ENCODE data around the gene HOXD9.

HOXD9 gene

GRCh38 chr2:176126929-176127773, 4.6 kb downstream of the HOXD9 start:
- peak; percentile 21 to 32 for DNase-seq

GRCh38 chr2:176127774-176128072, 5.2 kb downstream of the HOXD9 start:
- DNase-seq = no peak

DNA sequence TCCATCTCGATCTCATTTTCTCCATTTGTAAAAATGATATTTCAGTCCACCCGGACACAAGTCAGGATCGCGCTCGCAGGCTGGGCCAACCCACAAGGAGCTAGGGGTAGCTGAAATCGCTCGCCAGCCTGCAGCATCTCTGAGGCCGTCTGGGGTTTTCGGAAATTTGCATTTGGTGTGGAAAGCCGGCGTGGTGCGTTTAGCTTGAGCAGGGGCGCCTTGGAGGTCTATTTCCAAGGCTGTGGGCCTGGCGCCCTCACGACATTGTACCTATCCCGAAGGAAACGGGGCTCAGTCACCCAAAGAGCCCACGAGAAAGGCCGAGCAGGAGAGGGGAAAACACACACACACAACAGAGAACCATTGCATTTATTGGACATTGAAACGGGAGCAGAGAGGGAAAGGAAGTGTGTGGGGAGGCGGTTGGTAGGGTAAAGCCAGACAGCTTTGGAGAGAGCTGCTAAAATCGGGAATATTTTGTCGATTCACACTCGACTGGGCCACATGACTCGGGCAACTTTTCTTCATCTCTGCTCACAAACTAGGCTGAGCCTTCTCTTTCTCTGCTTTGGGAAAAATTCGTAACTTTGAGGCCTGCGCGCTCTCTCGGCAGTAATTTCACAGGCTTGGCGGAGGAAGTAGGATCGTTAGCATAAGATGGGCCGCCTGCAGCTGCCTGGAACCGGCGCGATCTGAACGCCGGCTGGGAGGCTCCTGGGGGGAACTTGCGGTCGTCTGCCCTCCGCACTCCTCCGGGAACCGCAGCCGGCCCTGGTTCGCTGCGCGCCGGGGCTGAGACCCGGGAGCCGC, 5.9 kb downstream of the HOXD9 start:
- no peak for DNase-seq

GRCh38 chr2:176128982-176129796, 6.7 kb downstream of the HOXD9 start, which contains the start of gene HOXD8:
TSS of gene HOXD8 (plus strand) at chr2:176129705. CDS start at chr2:176130367, 662 bp downstream.
- DNase-seq = no peak

GRCh38 chr2:176129813-176130146, 7.3 kb downstream of the HOXD9 start:
- no peak for DNase-seq

DNA sequence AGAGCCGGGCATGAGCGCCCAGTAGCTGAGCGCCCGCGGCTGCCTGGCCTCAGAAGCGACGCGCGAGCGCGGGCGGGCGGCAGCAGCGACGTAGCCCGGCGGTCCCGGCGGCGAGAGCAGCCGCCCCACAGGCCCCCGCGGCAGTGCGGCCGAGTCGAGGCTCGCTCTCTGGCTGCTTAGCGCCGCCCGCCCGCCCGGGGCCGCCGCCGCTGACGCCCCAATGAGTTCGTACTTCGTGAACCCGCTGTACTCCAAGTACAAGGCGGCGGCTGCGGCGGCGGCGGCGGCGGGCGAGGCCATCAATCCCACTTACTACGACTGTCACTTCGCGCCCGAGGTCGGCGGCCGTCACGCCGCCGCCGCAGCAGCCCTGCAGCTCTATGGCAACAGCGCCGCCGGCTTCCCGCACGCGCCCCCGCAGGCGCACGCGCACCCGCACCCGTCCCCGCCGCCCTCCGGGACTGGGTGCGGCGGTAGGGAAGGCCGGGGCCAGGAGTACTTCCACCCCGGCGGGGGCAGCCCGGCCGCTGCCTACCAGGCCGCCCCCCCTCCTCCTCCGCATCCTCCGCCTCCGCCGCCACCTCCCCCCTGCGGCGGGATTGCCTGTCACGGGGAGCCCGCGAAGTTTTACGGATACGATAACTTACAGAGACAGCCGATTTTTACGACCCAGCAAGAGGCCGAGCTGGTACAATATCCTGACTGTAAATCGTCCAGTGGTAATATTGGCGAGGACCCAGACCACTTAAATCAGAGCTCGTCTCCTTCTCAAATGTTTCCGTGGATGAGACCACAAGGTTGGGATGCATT, 7.8 kb downstream of the HOXD9 start:
- no peak for DNase-seq

DNA sequence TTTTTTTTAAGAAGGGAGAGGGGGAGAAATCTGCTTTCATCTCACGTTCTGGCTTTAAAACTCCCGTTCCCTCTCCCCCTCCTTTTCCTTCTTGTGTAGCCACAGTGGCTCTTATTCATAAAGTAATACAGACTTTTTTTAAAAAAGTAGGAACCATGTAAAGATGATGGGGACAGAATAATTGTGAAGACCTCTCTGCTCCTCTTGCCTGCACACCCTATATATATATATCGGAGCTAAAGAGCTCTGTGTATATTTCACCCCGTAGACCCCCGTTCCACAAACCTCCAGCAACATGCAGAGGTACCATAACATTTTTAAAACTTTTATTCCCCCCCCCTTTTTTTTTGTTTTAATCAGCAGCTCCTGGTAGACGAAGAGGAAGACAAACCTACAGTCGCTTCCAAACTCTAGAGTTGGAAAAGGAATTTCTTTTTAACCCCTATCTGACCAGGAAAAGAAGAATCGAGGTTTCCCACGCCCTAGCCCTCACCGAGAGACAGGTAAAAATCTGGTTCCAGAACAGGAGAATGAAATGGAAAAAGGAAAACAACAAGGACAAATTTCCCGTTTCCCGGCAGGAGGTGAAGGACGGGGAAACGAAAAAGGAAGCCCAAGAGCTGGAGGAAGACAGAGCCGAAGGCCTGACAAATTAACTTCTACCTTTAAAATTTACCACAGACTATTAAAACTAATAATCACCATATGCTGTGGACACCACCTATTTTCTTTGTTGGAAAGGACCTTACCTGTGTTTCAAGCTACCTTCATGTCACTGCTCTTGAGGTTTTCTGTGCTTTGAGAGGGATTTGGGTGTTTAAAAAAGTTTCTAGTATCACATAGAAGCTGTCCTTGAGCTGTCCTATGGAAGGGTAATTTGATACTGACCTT, 8.7 kb downstream of the HOXD9 start:
- peak in 1 of 2 donors; percentile 9 for DNase-seq

- DNase-seq = no peak
These were observed 9.3 kb downstream of the HOXD9 start for GRCh38 chr2:176131848-176132158.

- DNase-seq = no peak
These were observed 10.0 kb downstream of the HOXD9 start for GRCh38 chr2:176132205-176133171.

DNA sequence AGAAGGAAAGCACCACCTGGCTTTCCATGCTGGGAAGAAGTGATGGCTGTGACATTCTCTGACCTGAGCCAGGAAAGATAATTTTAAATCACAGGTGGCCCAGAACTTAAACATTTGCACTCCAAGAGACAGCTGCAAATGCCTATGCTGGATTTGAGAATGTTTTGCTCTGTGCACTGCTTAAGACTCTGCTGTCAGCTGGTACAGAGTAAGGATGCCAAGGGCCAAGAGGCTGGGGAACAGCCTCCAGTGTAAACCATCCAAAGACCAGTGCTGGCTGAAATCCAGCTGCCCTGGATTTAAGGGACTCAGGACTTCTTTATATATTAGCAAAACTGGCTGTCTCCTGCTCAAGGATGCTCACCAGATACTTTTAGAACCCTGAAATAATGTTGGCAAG, 10.9 kb downstream of the HOXD9 start:
- no peak for DNase-seq

- no peak for DNase-seq
These were observed 11.5 kb downstream of the HOXD9 start for GRCh38 chr2:176134035-176134434.

DNA sequence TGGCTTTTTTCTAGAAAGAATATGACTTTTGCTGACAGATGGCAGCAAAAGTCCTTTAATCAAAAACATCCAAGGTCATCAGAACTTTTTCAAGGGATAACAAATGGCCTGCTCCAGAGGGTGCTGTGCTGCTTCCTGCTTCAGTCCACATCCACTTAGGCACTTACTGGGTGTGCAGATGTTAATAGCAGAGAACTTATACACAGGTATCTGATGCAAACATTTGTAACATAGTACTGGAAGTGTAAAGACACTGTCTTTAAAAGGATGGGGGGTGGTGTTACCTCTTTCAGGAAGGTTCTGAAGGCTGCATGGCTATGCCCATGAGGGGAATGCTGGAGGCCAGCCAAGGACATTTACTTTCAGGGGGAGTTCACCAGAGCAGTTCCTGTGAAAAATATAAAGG, 12.5 kb downstream of the HOXD9 start:
- DNase-seq = no peak

GRCh38 chr2:176136374-176137251, 14.1 kb downstream of the HOXD9 start:
- DNase-seq = no peak

DNA sequence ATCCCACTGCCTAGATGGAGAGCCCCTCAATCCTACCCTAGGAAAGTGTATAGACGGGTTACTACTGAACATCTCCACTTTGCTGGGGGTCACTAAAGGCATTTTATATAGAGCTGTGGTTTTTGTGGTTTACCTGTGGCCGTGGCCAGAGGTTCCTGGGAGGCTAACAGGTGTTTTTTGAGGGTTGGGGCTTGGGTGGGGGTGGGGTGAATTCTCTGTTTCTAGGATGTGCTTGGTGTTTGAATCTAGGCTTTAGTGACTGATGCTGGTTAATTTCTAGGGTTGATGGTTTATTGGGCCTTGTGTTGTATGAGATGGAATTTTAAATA, 14.7 kb downstream of the HOXD9 start:
- DNase-seq = no peak

GRCh38 chr2:176137906-176138305, 15.4 kb downstream of the HOXD9 start:
- DNase-seq = no peak

GRCh38 chr2:176138526-176138922, 16.0 kb downstream of the HOXD9 start:
- DNase-seq = no peak

GRCh38 chr2:176138923-176139660, 16.6 kb downstream of the HOXD9 start:
- DNase-seq = no peak

DNA sequence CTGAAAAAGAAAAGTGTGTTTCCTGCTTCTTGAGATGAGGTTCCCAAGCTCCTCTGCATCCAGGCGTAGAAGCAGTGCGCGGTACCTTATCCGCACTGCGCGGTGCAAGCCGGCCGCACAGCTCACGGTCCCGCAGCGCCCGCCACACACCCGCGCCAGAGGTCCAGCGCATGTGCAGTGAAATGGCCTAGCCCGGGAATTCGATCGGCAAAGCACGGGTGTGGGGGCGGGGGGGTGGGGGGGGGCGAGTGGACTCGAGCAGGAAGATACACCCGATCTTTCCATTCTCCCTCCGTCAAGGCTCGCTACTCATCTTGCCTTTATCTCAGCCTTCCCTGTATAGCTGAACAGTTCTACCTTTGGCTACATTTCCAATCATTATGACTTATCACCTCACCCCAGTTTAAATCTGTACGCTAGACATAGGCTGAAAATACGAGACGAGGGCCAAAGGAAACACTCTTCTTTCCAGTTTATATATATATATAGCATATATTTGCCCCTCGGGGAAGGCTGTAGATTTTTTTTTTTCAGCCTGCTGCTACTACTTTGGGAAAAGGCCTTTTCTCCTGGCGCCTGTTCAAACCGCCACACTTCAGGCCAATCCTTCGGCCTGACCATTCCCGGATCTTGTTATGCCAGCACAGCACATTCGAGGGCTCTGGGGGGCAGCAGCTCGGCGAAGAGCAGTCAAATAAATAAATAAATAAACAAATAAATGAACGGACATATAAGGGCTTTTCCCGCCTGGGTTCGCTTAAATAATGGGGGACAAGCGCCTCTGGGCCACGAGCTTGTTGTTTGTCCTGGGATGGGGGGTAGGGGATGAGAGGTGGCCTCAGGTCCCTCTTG, 17.4 kb downstream of the HOXD9 start:
- DNase-seq = no peak
